GM21367 (cell line): Measurements from ENCODE around the gene SLC35F1.

Source experiments
- ATAC-seq: cut with Tn5 transposase; IDR thresholded peaks from one replicate; pipeline ENCODE4 v1.9.1; 2021; ENCODE audit not compliant: unreplicated experiment

The SLC35F1 gene

GRCh38 chr6:118103381-118104146 lies 196.5 kb downstream of the SLC35F1 start:
- ATAC-seq = no peak

DNA sequence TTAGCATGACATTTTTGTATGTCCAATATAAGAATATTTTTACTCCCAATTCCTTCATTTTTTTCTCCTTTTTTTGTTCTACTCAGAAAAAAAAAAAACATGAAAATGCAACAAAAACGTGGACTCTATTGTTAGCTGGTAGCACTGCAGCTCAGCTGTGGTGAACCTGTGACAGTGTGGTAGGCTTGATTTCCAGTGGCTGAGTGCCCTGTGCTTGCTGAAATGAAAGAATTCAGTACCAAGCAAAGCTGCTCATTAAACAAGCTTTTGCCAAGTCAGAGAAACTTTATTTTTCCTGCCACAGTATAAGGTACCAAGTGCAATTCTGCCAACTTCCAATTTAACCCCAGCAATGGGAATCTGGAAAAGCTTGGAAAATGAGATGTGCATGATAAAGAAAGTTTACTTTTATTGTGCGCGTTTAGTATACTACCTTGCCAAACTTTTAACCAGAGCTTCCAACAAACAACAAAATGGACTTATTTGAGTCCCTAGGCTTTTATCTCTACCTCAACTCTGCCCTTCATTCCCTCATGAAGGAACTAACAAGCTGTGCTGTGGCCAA lies 215.2 kb downstream of the SLC35F1 start:
- no peak for ATAC-seq

GRCh38 chr6:118122801-118123200 lies 215.7 kb downstream of the SLC35F1 start:
- no peak for ATAC-seq

DNA sequence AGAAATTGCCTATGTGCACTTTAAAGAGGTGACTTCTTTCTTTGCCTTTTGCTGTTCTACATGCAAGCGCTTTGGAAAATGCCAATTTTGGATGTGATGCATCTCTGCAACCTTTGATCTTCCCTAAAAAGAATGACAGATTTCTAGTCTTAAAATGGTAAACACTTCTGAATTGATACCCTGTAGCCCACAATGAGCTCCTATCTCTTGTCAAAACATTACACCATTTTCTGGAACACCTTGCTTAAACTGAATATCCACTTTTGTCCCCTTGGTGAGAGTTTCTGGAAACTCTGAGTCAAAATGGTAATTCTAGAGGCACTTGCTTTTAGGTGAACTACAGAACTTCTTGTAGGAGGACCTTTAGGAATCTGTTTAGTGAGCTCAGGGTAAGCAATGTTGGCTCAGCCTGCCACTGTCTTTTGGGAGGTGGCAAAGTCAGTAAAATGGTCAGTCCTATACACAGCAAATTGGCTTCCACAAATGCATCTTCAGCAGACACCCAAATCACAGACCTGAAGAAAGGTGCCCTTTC lies 216.5 kb downstream of the SLC35F1 start:
- no peak for ATAC-seq

GRCh38 chr6:118124851-118125250 lies 217.8 kb downstream of the SLC35F1 start:
- no peak for ATAC-seq

- no peak for ATAC-seq
Observed at GRCh38 chr6:118128755-118129154, 221.7 kb downstream of the SLC35F1 start.

DNA sequence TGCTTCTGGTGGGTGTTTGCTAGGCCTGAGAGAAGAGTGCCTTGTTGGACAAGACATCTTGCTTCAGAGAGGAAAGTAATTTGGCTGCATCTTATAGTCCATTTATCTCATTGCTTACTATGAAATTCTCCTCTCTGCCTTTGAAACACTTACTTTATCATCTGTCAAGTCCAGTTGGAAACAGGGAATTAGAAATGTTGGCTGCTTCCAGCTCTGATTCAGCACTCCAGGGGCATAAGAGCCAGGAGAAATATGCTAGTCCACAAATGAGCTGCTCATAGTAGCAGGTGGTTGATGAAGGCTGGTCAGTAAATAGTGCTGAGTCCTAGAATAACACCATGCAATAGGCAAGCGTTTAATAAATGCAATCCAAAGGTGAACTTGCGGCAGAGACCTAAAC lies 227.1 kb downstream of the SLC35F1 start:
- no peak for ATAC-seq

GRCh38 chr6:118134736-118135135 lies 227.7 kb downstream of the SLC35F1 start:
- ATAC-seq = no peak

GRCh38 chr6:118135371-118135770 lies 228.3 kb downstream of the SLC35F1 start:
- no peak for ATAC-seq

- ATAC-seq = no peak
Observed at GRCh38 chr6:118141211-118141610, 234.1 kb downstream of the SLC35F1 start.

DNA sequence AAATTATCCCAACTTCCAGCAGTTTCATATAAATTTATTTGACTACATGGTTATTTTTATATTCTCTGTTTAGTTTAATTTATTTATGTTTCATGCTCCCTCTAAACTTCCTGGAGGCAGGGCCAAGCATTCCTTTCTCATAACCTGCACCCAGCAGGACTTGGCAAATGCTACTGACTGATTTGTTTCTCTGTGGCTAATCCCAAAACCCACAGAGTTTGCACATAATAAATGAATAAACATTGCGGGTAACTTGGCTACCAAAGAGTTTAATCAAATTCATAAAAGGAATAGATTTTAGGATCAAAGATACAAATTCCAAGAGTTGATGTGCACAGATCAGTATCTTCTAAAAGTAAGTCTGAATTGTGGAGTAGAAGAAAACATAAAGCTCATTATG lies 239.5 kb downstream of the SLC35F1 start:
- ATAC-seq = no peak

- ATAC-seq = no peak
Observed at GRCh38 chr6:118147511-118147910, 240.4 kb downstream of the SLC35F1 start.

- ATAC-seq = no peak
Observed at GRCh38 chr6:118148561-118148960, 241.5 kb downstream of the SLC35F1 start.

DNA sequence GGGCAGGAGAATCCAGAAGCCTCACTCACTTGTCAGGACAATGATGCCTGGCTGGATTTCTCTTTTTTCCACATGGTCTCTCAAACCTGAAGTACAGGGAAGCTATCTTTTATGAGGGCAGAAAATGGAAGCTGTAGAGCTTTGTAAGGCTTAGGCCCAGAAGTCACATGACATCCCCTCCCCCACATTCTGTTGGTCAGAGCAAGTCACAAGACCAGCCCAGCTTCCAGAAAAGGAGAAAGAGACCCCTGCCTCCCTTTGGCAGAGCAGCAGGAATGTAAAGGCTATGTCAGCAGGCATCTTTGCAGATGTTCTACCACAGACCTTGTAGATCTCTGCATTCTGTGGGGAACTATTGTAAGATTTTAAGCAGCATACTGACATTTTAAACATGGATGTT lies 245.5 kb downstream of the SLC35F1 start:
- no peak for ATAC-seq

GRCh38 chr6:118161343-118161742 lies 254.3 kb downstream of the SLC35F1 start:
- ATAC-seq = no peak

GRCh38 chr6:118163542-118163941 lies 256.5 kb downstream of the SLC35F1 start:
- no peak for ATAC-seq

- no peak for ATAC-seq
Observed at GRCh38 chr6:118165500-118165899, 258.4 kb downstream of the SLC35F1 start.

GRCh38 chr6:118168421-118168820 lies 261.4 kb downstream of the SLC35F1 start:
- no peak for ATAC-seq

- ATAC-seq = no peak
Observed at GRCh38 chr6:118171852-118172251, 264.8 kb downstream of the SLC35F1 start.

GRCh38 chr6:118174071-118174470 lies 267.0 kb downstream of the SLC35F1 start:
- ATAC-seq = no peak

DNA sequence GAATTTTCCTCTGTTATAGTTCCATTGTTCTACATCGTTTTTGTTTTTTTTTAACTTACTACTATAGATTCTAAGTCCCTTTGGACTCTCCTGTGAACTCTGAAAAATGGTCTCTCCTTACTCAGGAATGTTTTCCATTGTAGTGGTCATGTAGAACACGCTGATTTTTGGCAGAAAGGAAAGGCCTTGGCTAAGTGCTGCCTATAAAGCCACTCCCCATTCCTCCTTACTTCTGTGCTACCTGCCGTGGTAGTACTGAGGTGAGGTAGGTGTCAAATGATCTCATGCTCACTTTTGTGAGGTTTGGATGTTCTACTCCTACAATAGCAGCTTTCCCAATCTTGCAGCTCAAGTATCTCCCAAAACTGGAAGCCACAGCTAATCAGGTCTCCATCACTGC lies 270.7 kb downstream of the SLC35F1 start:
- no peak for ATAC-seq

DNA sequence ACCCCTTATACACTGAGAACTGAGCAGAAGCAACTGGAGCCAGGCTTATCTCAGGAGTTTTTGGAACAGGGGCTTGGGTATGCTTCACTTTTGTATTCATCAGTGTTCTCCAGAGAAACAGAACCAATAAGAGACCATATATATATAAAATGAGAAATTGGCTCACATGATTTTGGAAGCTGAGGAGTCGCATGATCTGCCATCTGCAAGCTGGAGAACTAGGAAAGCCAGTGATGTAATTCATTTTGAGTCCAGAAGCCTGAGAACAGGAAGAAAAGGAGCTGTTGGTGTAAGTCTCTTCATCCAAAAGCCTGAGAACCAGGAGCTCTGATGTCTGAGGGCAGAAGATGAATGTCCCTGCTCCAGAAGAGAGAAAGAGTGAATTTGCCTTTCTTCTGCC lies 272.0 kb downstream of the SLC35F1 start:
- ATAC-seq = no peak
